Measurements from ENCODE around the gene CASP3. TPM values are rescaled to one million over a fixed set of nuclear protein-coding genes. Genes with fewer than 3 reads are reported as not detected.

Gene CASP3
- total RNA-seq, 1 donor = 59.4 TPM

DNA sequence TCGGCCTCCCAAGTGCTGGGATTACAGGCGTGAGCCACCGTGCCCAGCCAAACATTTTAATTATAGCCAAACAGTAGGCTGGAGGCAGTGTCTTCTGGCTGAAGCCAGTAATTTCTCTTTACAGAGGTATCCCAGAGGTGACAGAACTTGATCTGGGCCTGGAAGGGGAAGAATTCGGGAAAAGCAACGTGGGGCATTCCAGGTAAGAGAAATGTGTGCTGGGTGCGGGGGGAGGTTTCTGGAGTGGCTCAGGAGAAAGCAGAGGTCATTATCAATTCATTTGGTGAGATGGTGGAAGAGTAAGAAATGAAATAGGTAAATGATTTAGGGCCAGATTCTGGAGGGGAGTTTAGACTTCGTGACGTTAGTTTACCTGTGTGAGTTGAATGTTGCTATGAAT lies 2.7 kb upstream of the CASP3 start:
- TF ChIP-seq, protein P1, sequence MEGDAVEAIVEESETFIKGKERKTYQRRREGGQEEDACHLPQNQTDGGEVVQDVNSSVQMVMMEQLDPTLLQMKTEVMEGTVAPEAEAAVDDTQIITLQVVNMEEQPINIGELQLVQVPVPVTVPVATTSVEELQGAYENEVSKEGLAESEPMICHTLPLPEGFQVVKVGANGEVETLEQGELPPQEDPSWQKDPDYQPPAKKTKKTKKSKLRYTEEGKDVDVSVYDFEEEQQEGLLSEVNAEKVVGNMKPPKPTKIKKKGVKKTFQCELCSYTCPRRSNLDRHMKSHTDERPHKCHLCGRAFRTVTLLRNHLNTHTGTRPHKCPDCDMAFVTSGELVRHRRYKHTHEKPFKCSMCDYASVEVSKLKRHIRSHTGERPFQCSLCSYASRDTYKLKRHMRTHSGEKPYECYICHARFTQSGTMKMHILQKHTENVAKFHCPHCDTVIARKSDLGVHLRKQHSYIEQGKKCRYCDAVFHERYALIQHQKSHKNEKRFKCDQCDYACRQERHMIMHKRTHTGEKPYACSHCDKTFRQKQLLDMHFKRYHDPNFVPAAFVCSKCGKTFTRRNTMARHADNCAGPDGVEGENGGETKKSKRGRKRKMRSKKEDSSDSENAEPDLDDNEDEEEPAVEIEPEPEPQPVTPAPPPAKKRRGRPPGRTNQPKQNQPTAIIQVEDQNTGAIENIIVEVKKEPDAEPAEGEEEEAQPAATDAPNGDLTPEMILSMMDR (IDR thresholded peaks at IDR 0.05; ENCODE audit: extremely low read depth, low read depth, low read length) = no peak
- Histone ChIP-seq H3K4me3 (ENCODE audit: insufficient read depth, low read length) (no peak overlapping the region), H3K27ac (ENCODE audit: low read depth, low read length) (no peak overlapping the region), H3K36me3 (ENCODE audit: insufficient read depth, low read length) (peaks cover 2% of the 10 kb centered on the region), H2AFZ (ENCODE audit: low read length) (no peak overlapping the region), H3K4me1 (ENCODE audit: insufficient read depth, low read length) (peaks cover 37% of the 10 kb centered on the region), H3K9me3 (ENCODE audit: low read depth, low read length) (no peaks in the 10 kb centered on the region), H3K27me3 (ENCODE audit: insufficient read depth, low read length) (no peaks in the 10 kb centered on the region), H3K79me2 (ENCODE audit: insufficient read depth, low read length) (peaks cover 25% of the 10 kb centered on the region), H4K20me1 (ENCODE audit: insufficient read depth, low read length) (peaks cover 17% of the 10 kb centered on the region), H3K4me2 (ENCODE audit: insufficient read depth, low read length) (no peak overlapping the region)
- no peak for DNase-seq (ENCODE audit: insufficient read length, low spot score, missing footprints)

DNA sequence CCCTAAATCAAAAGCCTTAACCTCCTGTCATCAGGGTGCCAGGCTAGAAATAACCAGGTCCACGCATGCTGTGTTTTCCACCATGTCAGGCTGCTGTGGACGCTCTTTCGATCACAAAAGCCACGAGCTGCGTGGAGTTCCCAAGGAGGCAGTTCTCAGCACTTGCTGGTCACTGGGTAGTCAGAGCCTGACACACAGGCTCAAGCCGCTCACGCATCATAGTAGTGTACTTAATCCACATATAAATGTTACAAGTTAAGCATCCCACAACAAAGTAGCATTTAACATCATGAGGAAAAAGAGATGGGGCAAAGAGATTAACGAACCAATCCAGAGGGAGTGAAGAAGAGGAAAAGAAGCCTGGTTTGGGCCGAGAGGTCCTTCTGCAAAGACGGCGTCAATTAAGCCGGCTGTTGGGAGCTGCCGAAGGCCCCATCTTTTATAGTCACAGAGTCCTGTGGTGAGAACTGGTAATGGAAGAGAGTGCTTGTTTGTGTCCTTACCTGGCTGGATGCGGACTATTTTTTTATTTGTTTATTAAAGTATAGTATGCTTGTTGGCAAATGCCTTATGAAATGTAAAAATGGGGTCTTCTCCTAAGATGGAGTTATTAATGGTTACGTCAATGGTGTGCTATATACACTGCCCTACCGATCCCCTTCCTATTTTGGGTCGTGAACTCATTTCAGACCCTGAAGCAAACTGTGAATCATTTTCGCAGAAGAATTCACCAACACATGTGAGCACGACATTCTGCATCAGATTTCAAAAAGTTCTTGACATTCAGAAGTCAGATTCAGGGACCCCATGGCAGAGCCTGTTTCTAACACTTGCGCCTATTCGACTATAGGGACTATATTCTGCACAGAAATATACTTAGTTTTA lies 966 bp upstream of the CASP3 start:
- Histone ChIP-seq H4K20me1 (ENCODE audit: insufficient read depth, low read length) (peaks cover 23% of the 10 kb centered on the region), H3K9me3 (ENCODE audit: low read depth, low read length) (no peaks in the 10 kb centered on the region), H3K79me2 (ENCODE audit: insufficient read depth, low read length) (peaks cover 42% of the 10 kb centered on the region), H3K4me1 (ENCODE audit: insufficient read depth, low read length) (peaks cover 35% of the 10 kb centered on the region), H3K27ac (ENCODE audit: low read depth, low read length) (peak overlapping the region; percentile 85), H2AFZ (ENCODE audit: low read length) (peak overlapping the region; percentile 88), H3K4me3 (ENCODE audit: insufficient read depth, low read length) (peak overlapping the region; percentile 87), H3K27me3 (ENCODE audit: insufficient read depth, low read length) (no peaks in the 10 kb centered on the region), H3K4me2 (ENCODE audit: insufficient read depth, low read length) (peak overlapping the region; percentile 83), H3K36me3 (ENCODE audit: insufficient read depth, low read length) (peaks cover 8% of the 10 kb centered on the region)
- no peak for DNase-seq (ENCODE audit: insufficient read length, low spot score, missing footprints)
- TF ChIP-seq, protein P1 (IDR thresholded peaks at IDR 0.05; ENCODE audit: extremely low read depth, low read depth, low read length) = no peak

DNA sequence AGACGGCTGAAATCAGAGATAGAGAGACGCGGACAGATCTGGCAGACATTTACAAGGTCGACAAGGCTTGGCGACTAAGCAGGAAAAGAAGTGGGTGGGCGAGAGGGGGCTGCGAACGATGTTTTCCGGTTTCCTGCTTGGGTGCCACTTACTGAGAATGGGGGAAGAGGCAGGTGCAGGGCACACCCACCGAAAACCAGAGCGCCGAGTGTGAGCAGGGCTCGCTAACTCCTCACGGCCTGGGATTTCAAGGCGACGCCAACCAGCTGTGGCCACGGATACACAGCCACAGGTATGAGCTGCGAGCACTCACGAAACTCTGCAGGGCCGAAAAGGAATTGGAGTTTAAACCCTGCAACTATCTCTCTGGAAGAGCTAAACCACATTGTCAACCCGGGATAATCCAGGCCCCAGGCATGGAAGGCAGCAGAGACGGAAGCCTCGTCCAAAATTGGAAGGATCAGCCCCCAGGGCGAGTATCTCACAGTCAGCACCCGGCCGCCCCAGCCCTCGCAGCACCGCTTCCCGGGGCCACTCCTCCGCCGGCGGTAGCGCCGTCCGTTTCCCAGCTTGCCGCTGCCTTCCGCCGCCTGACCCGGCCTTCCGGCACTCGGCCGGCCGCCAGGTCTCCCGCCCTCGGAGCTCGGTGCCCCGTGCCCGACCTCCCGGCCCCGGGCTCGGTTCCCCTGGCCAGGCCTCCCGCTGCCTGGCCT lies 778 bp downstream of the CASP3 start:
- TF ChIP-seq, protein P1 (IDR thresholded peaks at IDR 0.05; ENCODE audit: extremely low read depth, low read depth, low read length) = no peak

DNA sequence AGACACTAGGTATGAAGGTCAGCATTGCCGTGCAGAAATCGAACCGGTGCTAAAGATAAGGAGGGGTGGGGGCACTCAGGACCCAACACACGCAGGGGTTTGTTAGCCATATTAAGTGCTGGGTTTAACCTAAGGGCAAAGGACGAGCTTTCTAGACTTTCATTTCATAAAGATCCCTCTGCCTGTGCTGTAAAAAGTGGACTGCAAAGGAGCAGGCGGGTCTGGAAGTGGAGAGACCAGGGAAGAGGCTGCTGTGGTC lies 1.3 kb downstream of the CASP3 start:
- H3K27ac ChIP-seq (ENCODE audit: low read depth, low read length) = peak overlapping the region; percentile 75

More for the DNA sequence above, 778 bp downstream of the CASP3 start:
- Histone ChIP-seq H3K9me3 (ENCODE audit: low read depth, low read length) (no peaks in the 10 kb centered on the region), H3K79me2 (ENCODE audit: insufficient read depth, low read length) (peaks cover 58% of the 10 kb centered on the region), H3K4me1 (ENCODE audit: insufficient read depth, low read length) (peaks cover 40% of the 10 kb centered on the region), H3K27ac (ENCODE audit: low read depth, low read length) (peak overlapping the region; percentile 75), H3K4me3 (ENCODE audit: insufficient read depth, low read length) (peak overlapping the region; percentile 87), H3K27me3 (ENCODE audit: insufficient read depth, low read length) (no peaks in the 10 kb centered on the region), H4K20me1 (ENCODE audit: insufficient read depth, low read length) (peaks cover 27% of the 10 kb centered on the region), H3K36me3 (ENCODE audit: insufficient read depth, low read length) (peaks cover 20% of the 10 kb centered on the region), H2AFZ (ENCODE audit: low read length) (peak overlapping the region; percentile 73), H3K4me2 (ENCODE audit: insufficient read depth, low read length) (peak overlapping the region; percentile 93)
- DNase-seq (ENCODE audit: insufficient read length, low spot score, missing footprints) = no peak

More for the DNA sequence above, 1.3 kb downstream of the CASP3 start:
- Histone ChIP-seq H3K4me3 (ENCODE audit: insufficient read depth, low read length) (peak overlapping the region; percentile 87), H3K79me2 (ENCODE audit: insufficient read depth, low read length) (peaks cover 61% of the 10 kb centered on the region), H3K9me3 (ENCODE audit: low read depth, low read length) (no peaks in the 10 kb centered on the region), H3K36me3 (ENCODE audit: insufficient read depth, low read length) (peaks cover 20% of the 10 kb centered on the region), H3K4me1 (ENCODE audit: insufficient read depth, low read length) (peaks cover 37% of the 10 kb centered on the region), H3K4me2 (ENCODE audit: insufficient read depth, low read length) (peak overlapping the region; percentile 93), H2AFZ (ENCODE audit: low read length) (peak overlapping the region; percentile 73), H3K27me3 (ENCODE audit: insufficient read depth, low read length) (no peaks in the 10 kb centered on the region), H4K20me1 (ENCODE audit: insufficient read depth, low read length) (peaks cover 27% of the 10 kb centered on the region)
- TF ChIP-seq, protein P1 (IDR thresholded peaks at IDR 0.05; ENCODE audit: extremely low read depth, low read depth, low read length) = no peak
- DNase-seq (ENCODE audit: insufficient read length, low spot score, missing footprints) = no peak

All from osteoblast (primary cell).